ENCODE results near the gene MSMP. TPM values are rescaled to one million over a fixed set of nuclear protein-coding genes. Genes with fewer than 3 reads are reported as not detected.

Gene MSMP
- total RNA-seq, 2 donors from 2014 or later, result not detected

DNA sequence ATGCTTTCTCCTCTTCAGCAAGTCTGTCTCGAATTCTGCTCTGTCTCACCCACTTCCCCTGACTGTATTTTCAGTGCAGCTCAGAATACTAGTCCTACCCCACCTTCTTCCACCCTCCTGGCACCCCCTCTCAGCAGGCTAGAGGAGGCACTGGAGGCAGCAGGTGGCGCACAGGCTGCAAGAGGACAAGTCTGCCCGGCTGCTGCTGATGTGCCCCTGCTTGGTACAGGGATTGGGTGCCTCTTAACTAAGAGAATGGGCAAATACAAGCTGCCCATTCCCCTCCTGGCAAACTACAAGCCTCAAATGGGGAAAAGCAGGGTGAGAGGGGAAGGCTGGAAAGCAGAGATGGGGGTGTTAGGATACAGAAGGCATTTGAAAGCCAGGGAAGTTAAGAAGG is 27.1 kb downstream of the MSMP start:
- Histone ChIP-seq H3K27me3 (no peaks in the 10 kb centered on the region), H3K27ac (no peak overlapping the region), H3K4me3 (no peak overlapping the region), H3K9me3 (no peaks in the 10 kb centered on the region), H3K36me3 (replicated peaks in 1 of 2; ENCODE audit: insufficient read depth in 1 of 2, low read depth in 2 of 2) (peaks cover 8 to 29% of the 10 kb centered on the region in 2 donors), H3K4me1 (peaks cover 38% of the 10 kb centered on the region)
- intact Hi-C loops (cut with DNase I), result no loop called here
- no peak for DNase-seq
- 64 to 87% methylated on average over 3 of the region's 3 CpGs for WGBS, 2 donors
- ATAC-seq, result no peak
- TF ChIP-seq POLR2A (IDR thresholded peaks at IDR 0.05), result no peak
- TF ChIP-seq, protein P1, sequence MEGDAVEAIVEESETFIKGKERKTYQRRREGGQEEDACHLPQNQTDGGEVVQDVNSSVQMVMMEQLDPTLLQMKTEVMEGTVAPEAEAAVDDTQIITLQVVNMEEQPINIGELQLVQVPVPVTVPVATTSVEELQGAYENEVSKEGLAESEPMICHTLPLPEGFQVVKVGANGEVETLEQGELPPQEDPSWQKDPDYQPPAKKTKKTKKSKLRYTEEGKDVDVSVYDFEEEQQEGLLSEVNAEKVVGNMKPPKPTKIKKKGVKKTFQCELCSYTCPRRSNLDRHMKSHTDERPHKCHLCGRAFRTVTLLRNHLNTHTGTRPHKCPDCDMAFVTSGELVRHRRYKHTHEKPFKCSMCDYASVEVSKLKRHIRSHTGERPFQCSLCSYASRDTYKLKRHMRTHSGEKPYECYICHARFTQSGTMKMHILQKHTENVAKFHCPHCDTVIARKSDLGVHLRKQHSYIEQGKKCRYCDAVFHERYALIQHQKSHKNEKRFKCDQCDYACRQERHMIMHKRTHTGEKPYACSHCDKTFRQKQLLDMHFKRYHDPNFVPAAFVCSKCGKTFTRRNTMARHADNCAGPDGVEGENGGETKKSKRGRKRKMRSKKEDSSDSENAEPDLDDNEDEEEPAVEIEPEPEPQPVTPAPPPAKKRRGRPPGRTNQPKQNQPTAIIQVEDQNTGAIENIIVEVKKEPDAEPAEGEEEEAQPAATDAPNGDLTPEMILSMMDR (IDR thresholded peaks at IDR 0.05), result no peak

- 84 to 85% methylated on average over 11 of the region's 11 CpGs for WGBS, 2 donors
- peaks cover 10 to 42% of the 10 kb centered on the region in 2 donors for H3K36me3 ChIP-seq (replicated peaks in 1 of 2; ENCODE audit: insufficient read depth in 1 of 2, low read depth in 2 of 2)
- no peak overlapping the region for H3K27ac ChIP-seq
- no peaks in the 10 kb centered on the region for H3K27me3 ChIP-seq
- no peak for DNase-seq
- no peaks in the 10 kb centered on the region for H3K9me3 ChIP-seq
- intact Hi-C loops (cut with DNase I), result no loop called here
- H3K4me1 ChIP-seq, result peaks cover 28% of the 10 kb centered on the region
- no peak overlapping the region for H3K4me3 ChIP-seq
- TF ChIP-seq, protein P1 (IDR thresholded peaks at IDR 0.05), result no peak
- no peak for TF ChIP-seq POLR2A (IDR thresholded peaks at IDR 0.05)
- ATAC-seq, result no peak
These were observed 28.7 kb downstream of the MSMP start for GRCh38 chr9:35725362-35725761.

DNA sequence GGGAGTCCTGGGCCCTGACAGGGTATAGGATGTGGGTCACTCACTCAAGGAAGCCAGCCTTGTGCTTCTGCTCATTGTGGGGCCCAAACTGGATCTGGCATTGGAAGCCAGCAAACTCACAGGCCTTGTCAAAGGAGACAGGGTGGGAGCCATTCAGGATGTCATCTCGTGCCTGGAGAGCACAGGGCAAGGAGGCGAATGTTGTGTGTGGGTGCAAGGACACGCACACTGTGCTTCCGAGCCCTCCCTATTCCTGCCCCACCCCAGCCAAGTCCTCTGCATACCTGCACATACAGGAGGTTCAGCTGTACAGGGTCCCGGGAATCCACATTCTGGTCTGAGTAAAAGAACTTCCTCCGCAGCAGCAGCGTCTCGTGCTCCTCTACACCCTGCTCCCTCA is 30.2 kb downstream of the MSMP start:
- H3K4me3 ChIP-seq, result no peak overlapping the region
- H3K27me3 ChIP-seq, result no peaks in the 10 kb centered on the region
- WGBS, 2 donors, result 91 to 95% methylated on average over 4 to 8 of the region's 8 CpGs
- DNase-seq, result no peak
- peaks cover 14% of the 10 kb centered on the region for H3K4me1 ChIP-seq
- H3K9me3 ChIP-seq, result no peaks in the 10 kb centered on the region
- no peak overlapping the region for H3K27ac ChIP-seq
- TF ChIP-seq, protein P1 (IDR thresholded peaks at IDR 0.05), result no peak
- TF ChIP-seq POLR2A (IDR thresholded peaks at IDR 0.05), result no peak
- intact Hi-C loops (cut with DNase I), result no loop called here
- H3K36me3 ChIP-seq (replicated peaks in 1 of 2; ENCODE audit: insufficient read depth in 1 of 2, low read depth in 2 of 2), result peaks cover 14 to 56% of the 10 kb centered on the region in 2 donors
- ATAC-seq, result no peak

GRCh38 chr9:35723426-35723825 is 30.6 kb downstream of the MSMP start:
- no peaks in the 10 kb centered on the region for H3K27me3 ChIP-seq
- no peak for TF ChIP-seq POLR2A (IDR thresholded peaks at IDR 0.05)
- TF ChIP-seq, protein P1 (IDR thresholded peaks at IDR 0.05), result no peak
- no peaks in the 10 kb centered on the region for H3K9me3 ChIP-seq
- intact Hi-C loops (cut with DNase I), result no loop called here
- H3K4me1 ChIP-seq, result peaks cover 9% of the 10 kb centered on the region
- 87 to 89% methylated on average over 2 of the region's 2 CpGs for WGBS, 2 donors
- DNase-seq (no peak), ATAC-seq (no peak)
- H3K36me3 ChIP-seq (replicated peaks in 1 of 2; ENCODE audit: insufficient read depth in 1 of 2, low read depth in 2 of 2), result peaks cover 14 to 61% of the 10 kb centered on the region in 2 donors
- no peak overlapping the region for H3K4me3 ChIP-seq
- no peak overlapping the region for H3K27ac ChIP-seq

DNA sequence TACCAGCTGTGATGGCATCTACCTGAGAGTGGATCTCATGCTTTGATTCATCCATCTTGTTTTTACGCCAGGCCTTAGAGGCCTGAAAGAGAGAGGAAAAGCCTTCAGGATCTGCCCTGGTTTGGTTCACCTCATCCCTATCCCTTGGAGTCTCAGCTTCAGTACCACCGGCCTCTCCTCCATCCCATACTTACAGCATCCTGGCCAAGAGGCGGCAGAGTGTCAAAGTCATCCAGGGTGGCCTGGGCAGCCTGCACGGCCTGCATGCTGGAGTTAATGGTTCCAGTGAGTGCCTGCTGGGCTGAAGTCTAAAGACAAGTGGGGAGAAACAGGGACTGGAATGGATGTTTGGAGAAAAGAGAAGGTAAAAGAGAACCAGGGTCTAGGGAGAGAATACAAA is 34.5 kb downstream of the MSMP start:
- no peak for ATAC-seq
- Histone ChIP-seq H3K36me3 (replicated peaks in 1 of 2; ENCODE audit: insufficient read depth in 1 of 2, low read depth in 2 of 2) (peaks cover 18 to 86% of the 10 kb centered on the region in 2 donors), H3K4me1 (no peaks in the 10 kb centered on the region), H3K27ac (no peak overlapping the region), H3K4me3 (no peak overlapping the region), H3K27me3 (no peaks in the 10 kb centered on the region), H3K9me3 (no peaks in the 10 kb centered on the region)
- intact Hi-C loops (cut with DNase I), result no loop called here
- TF ChIP-seq POLR2A (IDR thresholded peaks at IDR 0.05), result no peak
- TF ChIP-seq, protein P1 (IDR thresholded peaks at IDR 0.05), result no peak
- DNase-seq, result no peak
- 94 to 95% methylated on average over 4 of the region's 4 CpGs for WGBS, 2 donors
